ENCODE measurements around the gene OXT. TPM values are rescaled to one million over a fixed set of nuclear protein-coding genes. Genes with fewer than 3 reads are reported as not detected.

The OXT gene
- total and polyA plus RNA-seq, 8 donors: 0.38 TPM; not detected in 7

DNA sequence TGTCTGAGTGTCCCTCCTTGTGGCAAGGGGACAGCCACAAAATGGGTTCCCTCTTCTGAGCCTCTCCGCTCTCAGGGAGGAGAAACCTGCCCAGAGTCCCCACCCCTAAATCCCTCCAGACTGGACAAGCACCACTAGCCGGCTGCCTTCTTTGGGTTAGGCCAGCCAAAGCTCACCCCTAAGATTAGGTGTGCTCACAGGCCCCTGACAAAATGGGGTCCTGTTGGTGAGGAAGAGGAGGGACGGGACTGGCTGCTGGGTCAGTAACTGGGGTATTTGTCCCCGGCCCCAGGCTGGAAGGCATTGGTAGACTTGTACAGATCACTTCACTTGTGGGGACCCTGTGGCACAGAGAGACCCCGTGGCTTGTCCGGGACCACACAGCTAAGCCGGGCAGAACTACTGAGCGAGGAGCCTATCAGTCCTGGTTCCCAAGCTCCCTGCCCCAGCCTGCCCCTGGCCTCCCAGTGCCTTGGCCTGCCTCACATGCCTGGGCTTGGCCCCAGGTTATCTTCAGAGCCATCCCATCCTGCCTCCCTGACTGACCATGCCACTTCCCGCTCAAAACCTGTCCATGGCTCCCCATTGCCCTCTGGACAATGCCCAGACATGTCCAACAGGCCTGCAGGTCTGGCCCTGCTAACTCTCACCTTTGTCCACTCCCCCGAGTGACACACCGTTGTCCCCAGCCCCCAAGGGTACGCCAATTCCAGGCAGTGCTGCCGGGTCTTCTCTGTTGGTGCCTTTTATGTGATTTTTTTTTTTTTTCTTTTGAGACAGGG lies 23.6 kb downstream of the OXT start:
- TF ChIP-seq, protein P1, sequence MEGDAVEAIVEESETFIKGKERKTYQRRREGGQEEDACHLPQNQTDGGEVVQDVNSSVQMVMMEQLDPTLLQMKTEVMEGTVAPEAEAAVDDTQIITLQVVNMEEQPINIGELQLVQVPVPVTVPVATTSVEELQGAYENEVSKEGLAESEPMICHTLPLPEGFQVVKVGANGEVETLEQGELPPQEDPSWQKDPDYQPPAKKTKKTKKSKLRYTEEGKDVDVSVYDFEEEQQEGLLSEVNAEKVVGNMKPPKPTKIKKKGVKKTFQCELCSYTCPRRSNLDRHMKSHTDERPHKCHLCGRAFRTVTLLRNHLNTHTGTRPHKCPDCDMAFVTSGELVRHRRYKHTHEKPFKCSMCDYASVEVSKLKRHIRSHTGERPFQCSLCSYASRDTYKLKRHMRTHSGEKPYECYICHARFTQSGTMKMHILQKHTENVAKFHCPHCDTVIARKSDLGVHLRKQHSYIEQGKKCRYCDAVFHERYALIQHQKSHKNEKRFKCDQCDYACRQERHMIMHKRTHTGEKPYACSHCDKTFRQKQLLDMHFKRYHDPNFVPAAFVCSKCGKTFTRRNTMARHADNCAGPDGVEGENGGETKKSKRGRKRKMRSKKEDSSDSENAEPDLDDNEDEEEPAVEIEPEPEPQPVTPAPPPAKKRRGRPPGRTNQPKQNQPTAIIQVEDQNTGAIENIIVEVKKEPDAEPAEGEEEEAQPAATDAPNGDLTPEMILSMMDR (IDR thresholded peaks at IDR 0.05): no peak
- Histone ChIP-seq H3K4me1 (no peaks in the 10 kb centered on the region), H3K27me3 (no peaks in the 10 kb centered on the region), H3K4me3 (no peak overlapping the region), H3K36me3 (no peaks in the 10 kb centered on the region), H3K27ac (no peak overlapping the region), H3K9me3 (no peaks in the 10 kb centered on the region)
- no peak for DNase-seq
- intact Hi-C loops (cut with DNase I): no loop called here
- FAIRE-seq: no peak
- 82 to 83% methylated on average over 13 of the region's 13 CpGs for WGBS, 2 donors
- ATAC-seq: no peak

- Histone ChIP-seq H3K4me3 (no peak overlapping the region), H3K27me3 (no peaks in the 10 kb centered on the region), H3K4me1 (no peaks in the 10 kb centered on the region), H3K9me3 (no peaks in the 10 kb centered on the region), H3K36me3 (no peaks in the 10 kb centered on the region), H3K27ac (no peak overlapping the region)
- ATAC-seq: no peak
- DNase-seq: no peak
- intact Hi-C loops (cut with DNase I): no loop called here
- WGBS, 2 donors: 72 to 89% methylated on average over 7 of the region's 7 CpGs
- TF ChIP-seq, protein P1 (IDR thresholded peaks at IDR 0.05): no peak
- FAIRE-seq: no peak
These were observed 29.1 kb downstream of the OXT start for GRCh38 chr20:3100480-3100879.

GRCh38 chr20:3101251-3101650 lies 29.8 kb downstream of the OXT start:
- Histone ChIP-seq H3K4me1 (no peaks in the 10 kb centered on the region), H3K36me3 (no peaks in the 10 kb centered on the region), H3K27me3 (no peaks in the 10 kb centered on the region), H3K27ac (no peak overlapping the region), H3K9me3 (no peaks in the 10 kb centered on the region), H3K4me3 (no peak overlapping the region)
- TF ChIP-seq, protein P1 (IDR thresholded peaks at IDR 0.05): no peak
- intact Hi-C loops (cut with DNase I): no loop called here
- ATAC-seq: no peak
- DNase-seq: no peak
- 90 to 91% methylated on average over 6 of the region's 6 CpGs for WGBS, 2 donors
- FAIRE-seq: no peak

GRCh38 chr20:3101737-3102574 lies 30.5 kb downstream of the OXT start:
- H3K27ac ChIP-seq: no peak overlapping the region
- H3K4me3 ChIP-seq: no peak overlapping the region
- H3K36me3 ChIP-seq: no peaks in the 10 kb centered on the region
- intact Hi-C loops (cut with DNase I): no loop called here
- DNase-seq (no peak), ATAC-seq (peak in 1 of 4 donors; percentile 47), FAIRE-seq (no peak)
- H3K27me3 ChIP-seq: no peaks in the 10 kb centered on the region
- H3K9me3 ChIP-seq: no peaks in the 10 kb centered on the region
- TF ChIP-seq, protein P1 (IDR thresholded peaks at IDR 0.05): no peak
- H3K4me1 ChIP-seq: no peaks in the 10 kb centered on the region
- WGBS, 2 donors: 71 to 77% methylated on average over 21 of the region's 21 CpGs

Data from pancreas (tissue), 10 donors.